Measurements from ENCODE around the gene KIF16B. TPM values are rescaled to one million over a fixed set of nuclear protein-coding genes. Genes with fewer than 3 reads are reported as not detected.

KIF16B gene
- total and polyA plus RNA-seq, 2 experiments from 2014 or later, result 9.3 to 21.8 TPM

DNA sequence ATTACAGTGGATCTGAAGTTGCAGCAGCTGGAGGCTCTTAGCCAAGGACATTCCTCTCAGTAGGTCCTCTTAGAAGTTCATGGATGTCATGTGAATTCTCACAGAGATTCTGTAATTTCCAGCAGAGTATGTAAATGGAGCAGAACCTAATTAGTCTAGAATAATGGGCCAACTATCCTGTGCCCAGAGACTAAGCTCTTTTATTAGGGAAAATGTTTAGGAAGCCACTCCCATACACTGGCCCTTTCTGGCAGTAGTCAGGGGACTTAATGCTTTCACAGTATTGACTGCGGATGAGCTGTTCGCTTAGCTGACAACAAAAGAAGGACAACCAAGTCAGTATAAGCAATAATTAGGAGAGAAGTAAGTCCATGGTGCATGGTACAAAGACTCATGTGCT, 43.8 kb upstream of the KIF16B start:
- H3K9me2 ChIP-seq (replicated peaks; ENCODE audit: insufficient read depth), result no peaks in the 10 kb centered on the region
- no peaks in the 10 kb centered on the region for H3K27me3 ChIP-seq
- TF ChIP-seq EZH2 (IDR thresholded peaks at IDR 0.05; ENCODE audit: borderline replicate concordance) (no peak), EZH2phosphoT487 (IDR thresholded peaks at IDR 0.05; ENCODE audit: low read depth, severe bottlenecking, unreplicated experiment) (no peak)
- TF ChIP-seq, protein P1, sequence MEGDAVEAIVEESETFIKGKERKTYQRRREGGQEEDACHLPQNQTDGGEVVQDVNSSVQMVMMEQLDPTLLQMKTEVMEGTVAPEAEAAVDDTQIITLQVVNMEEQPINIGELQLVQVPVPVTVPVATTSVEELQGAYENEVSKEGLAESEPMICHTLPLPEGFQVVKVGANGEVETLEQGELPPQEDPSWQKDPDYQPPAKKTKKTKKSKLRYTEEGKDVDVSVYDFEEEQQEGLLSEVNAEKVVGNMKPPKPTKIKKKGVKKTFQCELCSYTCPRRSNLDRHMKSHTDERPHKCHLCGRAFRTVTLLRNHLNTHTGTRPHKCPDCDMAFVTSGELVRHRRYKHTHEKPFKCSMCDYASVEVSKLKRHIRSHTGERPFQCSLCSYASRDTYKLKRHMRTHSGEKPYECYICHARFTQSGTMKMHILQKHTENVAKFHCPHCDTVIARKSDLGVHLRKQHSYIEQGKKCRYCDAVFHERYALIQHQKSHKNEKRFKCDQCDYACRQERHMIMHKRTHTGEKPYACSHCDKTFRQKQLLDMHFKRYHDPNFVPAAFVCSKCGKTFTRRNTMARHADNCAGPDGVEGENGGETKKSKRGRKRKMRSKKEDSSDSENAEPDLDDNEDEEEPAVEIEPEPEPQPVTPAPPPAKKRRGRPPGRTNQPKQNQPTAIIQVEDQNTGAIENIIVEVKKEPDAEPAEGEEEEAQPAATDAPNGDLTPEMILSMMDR (IDR thresholded peaks at IDR 0.05; ENCODE audit: poor library complexity), result no peak
- H3K79me2 ChIP-seq, result no peaks in the 10 kb centered on the region
- no peak for DNase-seq (ENCODE audit: low spot score)
- H3K4me3 ChIP-seq, result no peak overlapping the region
- H3K36me3 ChIP-seq (replicated peaks; ENCODE audit: insufficient read depth, low read depth), result no peaks in the 10 kb centered on the region
- no peak overlapping the region for H3K4me2 ChIP-seq
- no peaks in the 10 kb centered on the region for H4K20me1 ChIP-seq (ENCODE audit: insufficient read depth, poor library complexity, severe bottlenecking)
- H3K9me3 ChIP-seq (ENCODE audit: low read depth), result no peaks in the 10 kb centered on the region
- H3K4me1 ChIP-seq (ENCODE audit: insufficient read depth), result peaks cover 10% of the 10 kb centered on the region
- 95% methylated on average over 2 of the region's 2 CpGs for WGBS (ENCODE audit: low lambda C conversion rate, missing lambda C conversion rate)
- H2AFZ ChIP-seq, result no peak overlapping the region
- H3K27ac ChIP-seq, result no peak overlapping the region

- H3K27ac ChIP-seq, result no peak overlapping the region
- TF ChIP-seq EZH2phosphoT487 (IDR thresholded peaks at IDR 0.05; ENCODE audit: low read depth, severe bottlenecking, unreplicated experiment) (no peak), EZH2 (IDR thresholded peaks at IDR 0.05; ENCODE audit: borderline replicate concordance) (no peak)
- TF ChIP-seq, protein P1 (IDR thresholded peaks at IDR 0.05; ENCODE audit: poor library complexity), result no peak
- no peaks in the 10 kb centered on the region for H3K79me2 ChIP-seq
- 74% methylated on average over 2 of the region's 2 CpGs for WGBS (ENCODE audit: low lambda C conversion rate, missing lambda C conversion rate)
- no peaks in the 10 kb centered on the region for H3K27me3 ChIP-seq
- H4K20me1 ChIP-seq (ENCODE audit: insufficient read depth, poor library complexity, severe bottlenecking), result no peaks in the 10 kb centered on the region
- no peak overlapping the region for H2AFZ ChIP-seq
- no peaks in the 10 kb centered on the region for H3K36me3 ChIP-seq (replicated peaks; ENCODE audit: insufficient read depth, low read depth)
- H3K9me2 ChIP-seq (replicated peaks; ENCODE audit: insufficient read depth), result no peaks in the 10 kb centered on the region
- peaks cover 10% of the 10 kb centered on the region for H3K4me1 ChIP-seq (ENCODE audit: insufficient read depth)
- no peaks in the 10 kb centered on the region for H3K9me3 ChIP-seq (ENCODE audit: low read depth)
- H3K4me2 ChIP-seq, result no peak overlapping the region
- H3K4me3 ChIP-seq, result no peak overlapping the region
- DNase-seq (ENCODE audit: low spot score), result no peak
Measured at GRCh38 chr20:16616317-16616716, 43.1 kb upstream of the KIF16B start.

DNA sequence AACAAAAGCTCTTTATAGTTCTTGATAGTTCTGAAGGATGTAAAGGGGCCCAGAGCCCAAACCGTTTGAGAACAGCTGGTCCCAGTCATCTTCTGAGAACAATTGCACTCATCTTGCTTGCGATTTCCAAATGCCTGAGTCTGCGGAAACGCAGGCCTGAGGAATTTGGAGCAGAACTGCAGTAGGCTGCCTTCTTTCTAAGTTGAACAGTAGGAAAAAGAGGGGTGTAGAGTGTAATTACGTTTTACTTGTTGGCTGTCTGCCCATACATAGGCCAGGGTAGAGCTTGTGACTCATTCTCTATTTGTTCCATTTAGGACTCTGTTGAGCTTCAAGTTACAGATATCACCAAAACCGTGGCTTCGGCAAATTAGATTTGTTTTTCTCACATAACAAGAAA, 42.0 kb upstream of the KIF16B start:
- peaks cover 7% of the 10 kb centered on the region for H3K4me1 ChIP-seq (ENCODE audit: insufficient read depth)
- no peak overlapping the region for H2AFZ ChIP-seq
- H3K4me2 ChIP-seq, result peak overlapping the region; percentile 38
- no peaks in the 10 kb centered on the region for H3K9me3 ChIP-seq (ENCODE audit: low read depth)
- DNase-seq (ENCODE audit: low spot score), result peak; percentile 66
- H3K27ac ChIP-seq, result peak overlapping the region; percentile 27
- H3K4me3 ChIP-seq, result no peak overlapping the region
- H3K36me3 ChIP-seq (replicated peaks; ENCODE audit: insufficient read depth, low read depth), result no peaks in the 10 kb centered on the region
- H3K27me3 ChIP-seq, result no peaks in the 10 kb centered on the region
- H3K9me2 ChIP-seq (replicated peaks; ENCODE audit: insufficient read depth), result no peaks in the 10 kb centered on the region
- H4K20me1 ChIP-seq (ENCODE audit: insufficient read depth, poor library complexity, severe bottlenecking), result no peaks in the 10 kb centered on the region
- 43% methylated on average over 7 of the region's 7 CpGs for WGBS (ENCODE audit: low lambda C conversion rate, missing lambda C conversion rate)
- TF ChIP-seq EZH2 (IDR thresholded peaks at IDR 0.05; ENCODE audit: borderline replicate concordance) (no peak), EZH2phosphoT487 (IDR thresholded peaks at IDR 0.05; ENCODE audit: low read depth, severe bottlenecking, unreplicated experiment) (no peak)
- TF ChIP-seq, protein P1 (IDR thresholded peaks at IDR 0.05; ENCODE audit: poor library complexity), result no peak
- H3K79me2 ChIP-seq, result no peaks in the 10 kb centered on the region

DNA sequence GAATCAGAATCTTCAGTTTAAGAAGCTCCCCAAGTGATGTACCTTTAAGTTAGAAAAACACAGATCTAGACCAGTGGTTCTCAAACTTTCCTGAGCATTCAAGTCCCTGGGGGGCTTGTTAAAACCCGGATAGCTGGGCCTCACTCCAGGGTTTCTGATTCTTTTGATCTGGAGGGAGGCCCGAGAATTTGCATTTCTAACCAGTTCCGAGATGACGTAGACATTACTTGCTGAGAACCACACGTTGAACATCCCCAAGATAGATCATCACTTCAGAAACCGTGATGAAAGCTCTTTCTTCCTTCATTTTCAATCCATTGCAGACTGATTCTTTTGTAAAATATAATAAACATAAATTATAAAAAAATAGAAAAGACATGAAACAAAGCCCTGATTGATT, 40.7 kb upstream of the KIF16B start:
- Histone ChIP-seq H2AFZ (no peak overlapping the region), H3K4me3 (no peak overlapping the region), H3K27ac (no peak overlapping the region), H3K79me2 (no peaks in the 10 kb centered on the region), H3K4me2 (no peak overlapping the region), H3K9me2 (replicated peaks; ENCODE audit: insufficient read depth) (no peaks in the 10 kb centered on the region), H3K4me1 (ENCODE audit: insufficient read depth) (peaks cover 10% of the 10 kb centered on the region), H3K36me3 (replicated peaks; ENCODE audit: insufficient read depth, low read depth) (no peaks in the 10 kb centered on the region), H3K27me3 (no peaks in the 10 kb centered on the region), H3K9me3 (ENCODE audit: low read depth) (no peaks in the 10 kb centered on the region), H4K20me1 (ENCODE audit: insufficient read depth, poor library complexity, severe bottlenecking) (no peaks in the 10 kb centered on the region)
- DNase-seq (ENCODE audit: low spot score), result no peak
- 76% methylated on average over 6 of the region's 6 CpGs for WGBS (ENCODE audit: low lambda C conversion rate, missing lambda C conversion rate)
- TF ChIP-seq EZH2phosphoT487 (IDR thresholded peaks at IDR 0.05; ENCODE audit: low read depth, severe bottlenecking, unreplicated experiment) (no peak), EZH2 (IDR thresholded peaks at IDR 0.05; ENCODE audit: borderline replicate concordance) (no peak)
- TF ChIP-seq, protein P1 (IDR thresholded peaks at IDR 0.05; ENCODE audit: poor library complexity), result no peak

Data from hepatocyte (in vitro differentiated cells).